Mesendoderm (in vitro differentiated cells): ENCODE results near the gene CNP.
"Not testable (repeated sequence)": the region's sequence is repeated elsewhere in the genome, so short reads cannot be mapped to it uniquely, and the experiment has no call there.

ENCODE experiments used
- DNase-seq: peaks from one replicate; pipeline ENCODE4 v3.0.0; 2013
- H2AK5ac ChIP-seq: 2 replicates; pipeline ENCODE4 v1.6.1; 2013; ENCODE audit warnings: low read length, inconsistent platforms
- H2BK120ac ChIP-seq: 2 replicates; pipeline ENCODE4 v1.6.1; 2013; ENCODE audit warnings: low read depth, mild to moderate bottlenecking, low read length, moderate library complexity, mixed read lengths
- H2BK15ac ChIP-seq: replicated peaks from 2 replicates; pipeline ENCODE4 v1.6.1; 2013; ENCODE audit warnings: low read depth, mild to moderate bottlenecking, moderate library complexity
- H2BK5ac ChIP-seq: 2 replicates; pipeline ENCODE4 v1.6.1; 2013; ENCODE audit warnings: low read length, inconsistent platforms
- H3K18ac ChIP-seq: 2 replicates; pipeline ENCODE4 v1.6.1; 2013; ENCODE audit warnings: mild to moderate bottlenecking, low read length, mixed read lengths
- H3K23ac ChIP-seq: one replicate; pipeline ENCODE4 v1.6.1; 2013; ENCODE audit warnings: low read length
- H3K27ac ChIP-seq: 2 replicates; pipeline ENCODE4 v1.5.1; 2013; ENCODE audit warnings: low read depth, mild to moderate bottlenecking, inconsistent platforms, low read length, moderate library complexity
- H3K27me3 ChIP-seq: 2 replicates; pipeline ENCODE4 v1.6.1; 2013; ENCODE audit warnings: low read length, control low read depth, mild to moderate bottlenecking, inconsistent platforms; ENCODE audit not compliant: insufficient read depth, poor library complexity
- H3K36me3 ChIP-seq: 2 replicates; pipeline ENCODE4 v1.6.1; 2013; ENCODE audit warnings: low read length, inconsistent platforms; ENCODE audit not compliant: control insufficient read depth, insufficient read depth
- H3K4ac ChIP-seq: one replicate; pipeline ENCODE4 v1.6.1; 2013; ENCODE audit warnings: low read depth, mild to moderate bottlenecking, low read length, moderate library complexity
- H3K4me1 ChIP-seq: 2 replicates; pipeline ENCODE4 v1.6.1; 2013; ENCODE audit warnings: low read depth, low read length, inconsistent platforms; ENCODE audit not compliant: control insufficient read depth
- H3K4me2 ChIP-seq: 2 replicates; pipeline ENCODE4 v1.6.1; 2013; ENCODE audit warnings: low read length
- H3K4me3 ChIP-seq: 2 replicates; pipeline ENCODE4 v1.5.1; 2013; ENCODE audit warnings: mild to moderate bottlenecking, low read length
- H3K56ac ChIP-seq: one replicate; pipeline ENCODE4 v1.6.1; 2013; ENCODE audit warnings: low read length
- H3K79me1 ChIP-seq: 2 replicates; pipeline ENCODE4 v1.6.1; 2013; ENCODE audit warnings: low read length, inconsistent platforms
- H3K79me2 ChIP-seq: 2 replicates; pipeline ENCODE4 v1.6.1; 2013; ENCODE audit warnings: mild to moderate bottlenecking, low read length; ENCODE audit not compliant: control insufficient read depth, insufficient read depth
- H3K9ac ChIP-seq: 2 replicates; pipeline ENCODE4 v1.6.1; 2013; ENCODE audit warnings: low read length, inconsistent platforms
- H4K5ac ChIP-seq: one replicate; pipeline ENCODE4 v1.6.1; 2013; ENCODE audit warnings: low read length
- H4K8ac ChIP-seq: one replicate; pipeline ENCODE4 v1.6.1; 2013; ENCODE audit warnings: low read depth, mild to moderate bottlenecking, control low read depth, low read length, moderate library complexity
- WGBS: extraction: QIAGEN DNeasy Blood & Tissue Kit; methylation state at CpG from one replicate; pipeline ENCODE4 v1.1.7; 2013; ENCODE audit warnings: low lambda C conversion rate, missing lambda C conversion rate; ENCODE audit not compliant: insufficient coverage; ENCODE audit errors: extremely low coverage; 5-methylcytosine and 5-hydroxymethylcytosine counted together

CNP gene

DNA sequence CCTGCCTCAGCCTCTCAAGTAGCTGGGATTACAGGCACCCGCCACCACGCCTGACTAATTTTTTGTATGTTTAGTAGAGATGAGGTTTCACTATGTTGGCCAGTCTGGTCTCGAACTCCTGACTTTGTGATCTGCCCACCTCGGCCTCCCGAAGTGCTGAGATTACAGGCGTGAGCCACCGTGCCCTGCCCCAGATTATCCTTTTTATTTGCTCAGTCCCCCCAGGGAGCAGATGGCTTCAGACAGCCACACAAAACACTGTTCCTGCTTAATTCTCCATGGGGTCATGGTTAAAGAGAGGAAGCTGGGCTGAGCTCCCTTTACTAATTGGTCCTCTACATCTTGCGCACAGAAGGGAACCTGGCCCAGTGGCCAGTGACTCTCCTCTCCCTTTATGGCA is 54.2 kb downstream of the CNP start:
- H3K36me3 ChIP-seq, H4K5ac ChIP-seq, H2BK5ac ChIP-seq, H3K27ac ChIP-seq, H3K18ac ChIP-seq, H2BK120ac ChIP-seq, H4K8ac ChIP-seq, H2AK5ac ChIP-seq, H3K27me3 ChIP-seq, H3K4me1 ChIP-seq, DNase-seq, H3K4ac ChIP-seq, H2BK15ac ChIP-seq, H3K4me3 ChIP-seq, H3K23ac ChIP-seq: not testable (repeated sequence)
- Histone ChIP-seq H3K56ac (peak overlapping the region; percentile 92), H3K79me2 (peaks cover 22% of the 10 kb centered on the region), H3K4me2 (peak overlapping the region; percentile 15), H3K9ac (peak overlapping the region; percentile 70), H3K79me1 (peaks cover 12% of the 10 kb centered on the region)
- WGBS, result no CpG with 5 or more reads among the region's 8 CpGs

DNA sequence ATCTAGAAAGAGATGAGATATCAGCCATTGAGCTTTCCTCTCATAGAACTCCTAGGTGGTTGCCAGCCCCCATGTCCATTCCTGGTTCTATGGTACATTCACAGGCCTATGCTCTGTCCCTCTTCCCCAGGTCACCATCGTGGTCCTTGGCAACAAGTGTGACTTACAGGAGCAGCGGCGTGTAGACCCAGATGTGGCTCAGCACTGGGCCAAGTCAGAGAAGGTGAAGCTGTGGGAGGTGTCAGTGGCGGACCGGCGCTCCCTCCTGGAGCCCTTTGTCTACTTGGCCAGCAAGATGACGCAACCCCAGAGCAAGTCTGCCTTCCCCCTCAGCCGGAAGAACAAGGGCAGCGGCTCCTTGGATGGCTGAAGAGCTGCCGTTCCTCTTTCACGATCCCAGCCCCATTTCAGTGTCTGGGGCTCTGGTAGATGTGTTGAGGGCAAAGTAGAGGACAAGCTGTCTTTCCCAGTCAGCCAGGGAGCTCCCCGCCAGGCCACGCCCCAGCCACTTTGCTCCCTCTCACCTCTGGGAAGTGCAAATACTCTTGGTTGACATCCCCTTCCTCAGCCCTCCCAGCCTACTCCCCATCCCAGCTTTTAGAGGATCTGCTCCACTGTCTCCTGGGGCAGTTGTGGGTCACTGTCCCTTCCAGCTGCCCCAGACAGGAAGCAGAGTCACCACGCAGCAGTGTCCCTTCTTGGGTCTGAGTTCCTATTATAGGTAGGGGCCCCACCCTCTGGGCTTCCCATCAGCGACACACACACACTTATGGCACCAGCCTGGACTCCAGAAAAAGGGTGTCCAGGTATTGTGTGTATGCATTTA is 57.1 kb downstream of the CNP start:
- WGBS, result no CpG with 5 or more reads among the region's 15 CpGs
- H3K4ac ChIP-seq, result no peak overlapping the region
- H3K4me2 ChIP-seq, result no peak overlapping the region
- H3K27me3 ChIP-seq, result no peaks in the 10 kb centered on the region
- no peak overlapping the region for H3K27ac ChIP-seq
- no peak overlapping the region for H3K9ac ChIP-seq
- H3K36me3 ChIP-seq, result peaks cover 3% of the 10 kb centered on the region
- peaks cover 2% of the 10 kb centered on the region for H3K4me1 ChIP-seq
- H3K18ac ChIP-seq, result no peak overlapping the region
- H3K79me2 ChIP-seq, result peaks cover 10% of the 10 kb centered on the region
- no peak overlapping the region for H2BK5ac ChIP-seq
- no peak overlapping the region for H3K23ac ChIP-seq
- H2AK5ac ChIP-seq, result no peak overlapping the region
- no peak overlapping the region for H3K56ac ChIP-seq
- peaks cover 8% of the 10 kb centered on the region for H3K79me1 ChIP-seq
- no peak overlapping the region for H3K4me3 ChIP-seq
- peak; percentile 42 for DNase-seq
- H2BK120ac ChIP-seq, result no peak overlapping the region
- no peak overlapping the region for H4K8ac ChIP-seq
- H2BK15ac ChIP-seq, result no peak overlapping the region
- H4K5ac ChIP-seq, result no peak overlapping the region

DNA sequence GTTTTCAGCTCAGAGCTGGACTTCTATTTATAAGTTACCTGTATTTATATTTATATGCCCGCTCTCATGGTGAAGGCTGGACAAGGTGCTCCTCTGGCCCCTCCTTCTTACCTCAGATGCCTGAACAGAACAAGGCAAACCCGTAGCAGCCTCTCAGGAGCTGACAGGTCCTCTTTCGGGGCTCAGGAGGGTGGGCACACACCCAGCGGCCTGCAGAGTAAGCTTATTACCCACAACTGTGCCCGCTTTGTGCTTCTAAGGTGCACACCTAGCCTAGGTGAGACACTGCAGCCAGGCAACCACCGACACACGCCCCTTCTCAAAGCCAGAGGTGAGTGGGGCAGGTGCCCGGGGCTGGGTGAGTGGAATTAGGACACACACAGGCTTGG is 58.6 kb downstream of the CNP start:
- Histone ChIP-seq H2BK15ac (no peak overlapping the region), H3K9ac (no peak overlapping the region), H3K23ac (no peak overlapping the region), H4K8ac (no peak overlapping the region), H2BK120ac (no peak overlapping the region), H3K79me1 (peaks cover 8% of the 10 kb centered on the region), H3K4me3 (no peak overlapping the region), H3K27me3 (no peaks in the 10 kb centered on the region), H3K79me2 (peaks cover 9% of the 10 kb centered on the region), H2AK5ac (no peak overlapping the region), H3K4me1 (peaks cover 2% of the 10 kb centered on the region), H3K27ac (no peak overlapping the region), H3K4ac (no peak overlapping the region), H3K36me3 (peaks cover 3% of the 10 kb centered on the region), H3K56ac (no peak overlapping the region), H3K18ac (no peak overlapping the region), H2BK5ac (no peak overlapping the region), H4K5ac (no peak overlapping the region), H3K4me2 (no peak overlapping the region)
- no CpG with 5 or more reads among the region's 8 CpGs for WGBS
- DNase-seq, result no peak

DNA sequence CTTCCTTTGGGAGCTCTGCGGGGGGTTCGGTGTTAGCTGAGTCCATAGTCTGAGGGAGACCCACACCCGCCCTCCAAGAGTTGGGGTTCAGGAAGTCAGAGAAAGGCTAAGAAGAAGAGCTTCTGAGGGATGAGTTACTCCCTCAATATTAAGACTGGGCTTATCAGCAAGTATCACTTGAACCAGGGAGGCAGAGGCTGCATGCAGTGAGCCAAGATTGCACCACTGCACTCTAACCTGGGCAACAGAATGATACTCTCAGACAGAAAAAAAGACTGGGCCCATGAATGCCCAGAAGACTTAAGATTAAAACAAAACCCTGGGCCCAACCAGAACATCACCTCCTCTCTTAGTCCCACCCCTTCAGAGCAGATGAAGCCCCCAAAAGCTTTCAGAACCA is 59.3 kb downstream of the CNP start:
- Histone ChIP-seq H2BK5ac (no peak overlapping the region), H3K4me2 (no peak overlapping the region), H3K4me3 (no peak overlapping the region), H3K36me3 (peaks cover 3% of the 10 kb centered on the region), H3K9ac (no peak overlapping the region), H2BK120ac (no peak overlapping the region), H3K23ac (no peak overlapping the region), H3K56ac (no peak overlapping the region), H3K79me2 (peaks cover 3% of the 10 kb centered on the region), H4K8ac (no peak overlapping the region), H3K79me1 (peaks cover 7% of the 10 kb centered on the region), H3K4ac (no peak overlapping the region), H3K18ac (no peak overlapping the region), H2AK5ac (no peak overlapping the region), H3K4me1 (peaks cover 2% of the 10 kb centered on the region), H3K27me3 (no peaks in the 10 kb centered on the region), H4K5ac (no peak overlapping the region), H2BK15ac (no peak overlapping the region), H3K27ac (no peak overlapping the region)
- DNase-seq, result no peak
- WGBS, result no CpG with 5 or more reads among the region's 3 CpGs

DNA sequence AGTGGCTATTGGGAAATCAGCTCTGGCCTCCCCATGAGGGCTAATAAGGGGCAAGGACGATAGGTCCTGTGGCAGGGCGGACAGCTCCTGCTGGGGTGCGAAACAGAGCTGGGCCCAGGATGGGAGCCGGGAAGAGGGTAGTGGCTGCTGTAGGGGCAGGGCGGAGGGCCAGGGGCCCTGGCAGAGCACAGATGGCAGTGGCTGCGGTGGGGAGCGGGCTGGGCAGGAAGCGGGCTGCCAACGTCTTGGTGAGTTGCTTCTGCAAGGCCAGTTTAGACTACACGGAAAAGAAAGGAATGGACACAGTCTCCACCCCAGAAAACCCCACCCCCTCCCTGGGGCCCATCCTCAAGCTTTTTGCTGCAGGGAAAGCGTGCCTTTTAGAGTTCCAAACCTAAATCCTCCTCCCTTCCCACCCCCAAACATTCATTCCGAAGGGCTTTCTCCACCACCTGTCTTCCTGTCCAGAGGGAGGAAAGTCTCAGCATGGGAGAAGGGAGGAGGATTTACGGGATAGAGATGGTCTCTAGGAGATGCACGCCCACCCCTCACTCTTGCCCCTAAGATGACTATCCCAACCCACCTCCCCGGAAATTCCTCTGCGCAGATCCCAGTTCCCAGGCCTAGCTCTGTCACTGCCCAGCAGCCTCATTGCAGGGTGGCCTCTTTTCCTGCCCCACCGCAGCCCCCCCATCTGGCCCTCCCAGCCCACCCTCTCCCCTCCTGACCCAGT is 60.4 kb downstream of the CNP start:
- no peak overlapping the region for H2AK5ac ChIP-seq
- no peak overlapping the region for H3K4ac ChIP-seq
- H3K4me1 ChIP-seq, result no peaks in the 10 kb centered on the region
- no peak overlapping the region for H3K27ac ChIP-seq
- no peak overlapping the region for H3K4me2 ChIP-seq
- H3K36me3 ChIP-seq, result peaks cover 3% of the 10 kb centered on the region
- H4K5ac ChIP-seq, result no peak overlapping the region
- H3K9ac ChIP-seq, result no peak overlapping the region
- WGBS, result no CpG with 5 or more reads among the region's 17 CpGs
- H3K79me2 ChIP-seq, result no peaks in the 10 kb centered on the region
- H2BK5ac ChIP-seq, result no peak overlapping the region
- H3K79me1 ChIP-seq, result no peaks in the 10 kb centered on the region
- no peak overlapping the region for H2BK15ac ChIP-seq
- H3K18ac ChIP-seq, result no peak overlapping the region
- no peak overlapping the region for H2BK120ac ChIP-seq
- H3K27me3 ChIP-seq, result no peaks in the 10 kb centered on the region
- H4K8ac ChIP-seq, result no peak overlapping the region
- no peak for DNase-seq
- H3K23ac ChIP-seq, result no peak overlapping the region
- no peak overlapping the region for H3K56ac ChIP-seq
- no peak overlapping the region for H3K4me3 ChIP-seq
